T1000 (cell line): ENCODE measurements around the gene POTEB3.
"Not testable (repeated sequence)": the region's sequence is repeated elsewhere in the genome, so short reads cannot be mapped to it uniquely, and the experiment has no call there.

Source experiments
- DNase-seq: peaks from one replicate; lab custom pipeline; 2025; ENCODE audit warnings: mixed read lengths; lab: John Stamatoyannopoulos, UW

Gene POTEB3

DNA sequence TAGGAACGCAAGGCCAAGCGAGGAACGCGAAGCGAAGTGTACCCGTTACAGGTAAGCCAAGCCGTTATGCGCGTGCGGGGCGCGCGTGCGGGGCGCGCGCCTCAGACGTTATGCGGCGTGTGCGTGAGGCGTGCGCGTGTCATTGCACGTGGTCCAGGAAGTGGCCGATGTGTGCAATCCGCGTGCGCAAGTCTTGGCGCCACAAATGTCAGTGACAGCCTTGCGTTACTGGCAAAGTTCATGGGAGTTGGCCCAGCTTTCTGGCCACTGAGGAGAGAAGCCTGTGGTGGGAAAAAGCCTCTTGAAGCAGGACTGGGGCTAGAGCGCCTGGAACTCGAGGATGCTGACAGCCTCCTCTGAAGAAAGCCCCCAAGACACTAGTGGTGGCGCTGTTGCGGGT lies at the start of gene POTEB3:
TSS of gene POTEB3 (minus strand) at position 101 of the 400 bp plus-strand sequence. CDS start 488 bp downstream, outside the sequence.
- not testable (repeated sequence) for DNase-seq

DNA sequence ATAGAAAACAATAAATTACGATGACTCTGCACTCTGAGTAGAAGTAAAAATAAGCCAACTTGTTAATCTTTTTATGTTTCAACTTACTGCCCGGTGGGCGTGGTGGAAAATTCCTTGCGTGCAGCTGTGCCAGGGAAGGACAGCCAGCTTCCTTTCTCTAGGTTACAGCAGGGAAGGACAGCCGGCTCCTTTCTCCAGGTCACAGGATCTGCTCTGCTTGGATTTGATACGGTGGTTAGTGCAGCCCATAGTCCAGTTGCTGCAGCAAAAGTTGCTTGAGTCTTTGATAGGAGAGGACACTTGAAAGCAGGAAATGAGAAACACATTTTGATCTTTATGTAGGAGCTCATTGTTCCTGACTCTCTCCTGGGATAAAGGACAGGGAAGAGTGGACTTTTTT lies 13.4 kb upstream of the POTEB3 start:
- not testable (repeated sequence) for DNase-seq

- not testable (repeated sequence) for DNase-seq
These were observed 11.7 kb upstream of the POTEB3 start for GRCh38 chr15:21451920-21452563.

GRCh38 chr15:21451487-21451886 lies 11.2 kb upstream of the POTEB3 start:
- not testable (repeated sequence) for DNase-seq

DNA sequence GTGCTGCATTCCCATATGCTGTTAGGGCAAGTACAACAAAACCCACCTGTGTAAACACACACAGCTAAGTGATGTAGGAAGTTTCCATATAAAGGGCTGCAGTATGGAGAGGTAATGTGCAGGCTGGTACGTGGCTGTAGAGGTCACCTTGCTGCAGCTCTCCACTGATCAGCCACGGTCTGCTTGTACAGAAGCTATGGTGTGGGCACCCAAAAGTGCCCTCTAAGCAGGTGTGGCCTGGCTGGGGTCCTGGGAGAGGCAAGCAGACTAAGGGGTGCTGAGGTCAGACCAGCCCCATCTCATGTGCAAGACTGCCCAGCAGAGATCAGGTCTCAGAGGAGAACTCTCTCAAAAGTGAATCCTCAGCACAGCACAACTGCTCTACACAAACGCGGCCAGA lies 32.9 kb downstream of the POTEB3 start:
- not testable (repeated sequence) for DNase-seq

DNA sequence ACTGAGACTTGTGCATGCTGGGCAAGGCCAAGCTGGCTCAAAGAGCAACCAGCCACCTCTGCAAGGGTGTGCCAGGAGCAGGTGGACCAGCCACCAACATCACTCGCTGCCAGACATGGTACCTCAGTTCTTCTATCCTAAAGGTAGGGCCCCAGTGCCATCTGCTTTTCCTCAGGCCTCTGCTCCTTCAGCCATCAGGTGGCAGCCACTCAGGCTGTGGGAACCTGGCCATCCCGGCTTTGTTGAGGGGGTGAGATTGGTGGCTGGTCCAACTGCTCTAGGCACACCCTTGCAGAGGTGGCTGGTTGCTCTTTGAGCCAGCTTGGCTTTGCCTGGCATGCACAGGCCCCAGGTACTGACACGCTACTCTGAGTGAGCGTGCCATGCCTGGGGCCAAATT lies 38.8 kb downstream of the POTEB3 start:
- not testable (repeated sequence) for DNase-seq

DNA sequence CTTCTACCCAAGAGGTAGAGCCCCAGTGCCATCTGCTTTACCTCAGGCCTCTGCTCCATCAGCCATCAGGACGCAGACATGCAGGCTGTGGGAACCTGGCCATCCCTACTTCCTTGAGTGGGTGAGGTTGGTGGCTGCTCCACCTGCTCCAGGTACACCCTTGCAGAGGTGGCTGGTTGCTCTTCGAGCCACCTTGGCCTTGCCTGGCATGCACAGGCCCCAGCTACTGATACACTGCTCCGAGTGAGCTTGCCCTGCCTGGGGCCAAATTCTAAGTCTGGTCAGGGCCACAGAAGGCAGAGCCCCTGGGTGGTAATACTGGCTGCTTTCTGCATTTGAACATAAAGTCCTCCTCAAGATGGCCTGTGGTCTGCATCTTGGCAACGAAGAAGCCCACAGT lies 41.2 kb downstream of the POTEB3 start:
- DNase-seq, result not testable (repeated sequence)

GRCh38 chr15:21398511-21398910 lies 41.8 kb downstream of the POTEB3 start:
- DNase-seq, result not testable (repeated sequence)

GRCh38 chr15:21397656-21398055 lies 42.6 kb downstream of the POTEB3 start:
- not testable (repeated sequence) for DNase-seq

DNA sequence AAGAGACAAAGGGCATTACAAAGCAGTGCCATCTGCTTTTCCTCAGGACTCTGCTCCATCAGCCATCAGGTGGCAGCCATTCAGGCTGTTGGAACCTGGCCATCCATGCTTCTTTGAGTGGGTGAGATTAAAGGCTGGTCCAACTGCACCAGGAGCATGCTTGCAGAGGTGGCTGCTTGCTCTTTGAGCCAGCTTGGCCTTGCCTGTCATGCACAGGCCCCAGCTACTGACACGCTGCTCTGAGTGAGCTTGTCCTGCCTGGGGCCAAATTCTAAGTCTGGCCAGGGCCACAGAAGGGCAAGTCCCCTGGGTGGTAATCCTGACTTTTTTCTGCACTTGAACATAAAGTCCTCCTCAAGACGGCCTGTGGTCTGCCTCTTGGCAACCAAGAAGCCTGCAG lies 43.1 kb downstream of the POTEB3 start:
- DNase-seq, result not testable (repeated sequence)

- not testable (repeated sequence) for DNase-seq
These were observed 54.3 kb downstream of the POTEB3 start for GRCh38 chr15:21385961-21386360.

- not testable (repeated sequence) for DNase-seq
These were observed 56.3 kb downstream of the POTEB3 start for GRCh38 chr15:21383866-21384485.

DNA sequence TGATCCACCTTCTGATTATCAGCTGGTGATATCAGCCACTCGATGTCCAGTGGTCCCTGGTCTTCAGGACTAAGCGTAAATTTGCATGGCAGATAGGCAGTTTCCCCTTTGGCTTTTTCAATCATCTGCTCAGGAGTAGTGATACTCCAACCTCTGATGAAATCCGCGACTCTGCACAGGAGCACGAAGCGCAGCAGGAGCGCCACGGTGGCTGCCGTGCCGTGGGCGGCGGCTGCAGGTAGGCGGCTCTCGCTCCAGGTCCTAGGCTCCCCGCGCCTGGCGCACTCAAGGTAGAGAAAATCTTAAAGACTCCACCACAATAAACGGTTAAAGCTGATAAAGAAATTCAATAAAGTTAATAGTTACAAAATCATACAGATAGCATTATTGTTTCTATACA lies 66.6 kb downstream of the POTEB3 start:
- DNase-seq, result not testable (repeated sequence)

DNA sequence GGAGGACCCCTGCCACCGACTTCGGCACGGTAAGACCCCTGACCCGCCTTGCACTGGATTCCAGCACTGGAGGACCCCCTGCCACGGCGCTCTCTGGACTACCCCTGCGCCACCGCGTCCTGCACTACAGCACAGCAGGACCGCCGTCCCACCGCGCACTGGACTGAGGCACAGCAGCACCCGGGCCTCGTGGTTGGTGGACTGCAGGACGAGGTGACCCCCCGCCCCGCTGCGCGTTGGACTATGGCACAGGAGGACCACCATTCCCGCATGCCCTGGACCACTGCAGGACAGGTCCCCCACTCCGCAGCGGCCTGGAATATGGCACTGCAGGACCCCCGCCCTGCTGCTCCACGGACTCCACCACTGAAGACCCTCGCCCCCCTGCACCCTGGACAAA lies 71.1 kb downstream of the POTEB3 start:
- not testable (repeated sequence) for DNase-seq

DNA sequence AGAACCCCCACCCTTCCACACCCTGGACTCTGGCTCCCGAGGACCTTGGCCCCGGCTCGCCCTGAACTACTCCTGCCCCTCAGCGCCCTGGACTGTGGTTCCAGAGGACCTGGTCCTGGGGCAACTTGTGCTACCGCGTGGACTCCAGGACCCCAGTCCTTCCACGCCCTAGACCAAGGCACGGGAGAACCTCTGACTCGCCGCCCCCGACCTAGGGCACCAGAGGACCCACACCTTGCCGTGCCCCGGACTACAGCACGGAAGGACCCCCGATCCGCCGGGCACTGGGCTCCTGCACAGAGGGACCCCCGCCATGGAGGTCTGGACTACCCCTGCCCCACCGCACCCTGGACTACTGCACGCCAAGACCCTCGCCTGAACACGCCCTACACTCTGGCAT lies 71.7 kb downstream of the POTEB3 start:
- DNase-seq, result not testable (repeated sequence)
